Measurements from ENCODE around the gene MLLT3.

The MLLT3 gene

GRCh38 chr9:20355022-20355421 lies 267.3 kb downstream of the MLLT3 start:
- no peaks in the 10 kb centered on the region for H3K27me3 ChIP-seq (ENCODE audit: low read length)
- H3K4me2 ChIP-seq (ENCODE audit: low read depth, low read length, poor library complexity, severe bottlenecking) = no peak overlapping the region
- H3K9ac ChIP-seq (ENCODE audit: low read length) = no peak overlapping the region
- no peak overlapping the region for H3K27ac ChIP-seq (ENCODE audit: low read depth, low read length)
- no peak overlapping the region for H3K4me3 ChIP-seq (ENCODE audit: insufficient read depth, low read length, poor library complexity, severe bottlenecking)
- H3F3A ChIP-seq (ENCODE audit: insufficient read depth) = no peaks in the 10 kb centered on the region
- H2AFZ ChIP-seq (ENCODE audit: low read depth, low read length, severe bottlenecking) = no peak overlapping the region
- H4K20me1 ChIP-seq (ENCODE audit: low read depth, low read length) = no peaks in the 10 kb centered on the region
- no peaks in the 10 kb centered on the region for H3K9me2 ChIP-seq (replicated peaks; ENCODE audit: insufficient read depth, low read length)
- H3K36me3 ChIP-seq (ENCODE audit: low read length) = no peaks in the 10 kb centered on the region
- TF ChIP-seq EZH2phosphoT487 (conservative IDR thresholded peaks at IDR 0.05; ENCODE audit: low read length) (no peak), CTCF (IDR thresholded peaks at IDR 0.05; ENCODE audit: insufficient read depth, low read length, poor library complexity, severe bottlenecking) (no peak)
- no peaks in the 10 kb centered on the region for H3K9me3 ChIP-seq (ENCODE audit: insufficient read depth, low read length)
- H3K79me2 ChIP-seq (ENCODE audit: insufficient read depth, low read length) = no peaks in the 10 kb centered on the region

- no peaks in the 10 kb centered on the region for H4K20me1 ChIP-seq (ENCODE audit: low read depth, low read length)
- no peaks in the 10 kb centered on the region for H3K79me2 ChIP-seq (ENCODE audit: insufficient read depth, low read length)
- H3K9me2 ChIP-seq (replicated peaks; ENCODE audit: insufficient read depth, low read length) = no peaks in the 10 kb centered on the region
- no peaks in the 10 kb centered on the region for H3K9me3 ChIP-seq (ENCODE audit: insufficient read depth, low read length)
- no peak overlapping the region for H3K4me2 ChIP-seq (ENCODE audit: low read depth, low read length, poor library complexity, severe bottlenecking)
- no peak overlapping the region for H3K9ac ChIP-seq (ENCODE audit: low read length)
- H3K27ac ChIP-seq (ENCODE audit: low read depth, low read length) = no peak overlapping the region
- no peaks in the 10 kb centered on the region for H3K27me3 ChIP-seq (ENCODE audit: low read length)
- no peaks in the 10 kb centered on the region for H3K36me3 ChIP-seq (ENCODE audit: low read length)
- H3F3A ChIP-seq (ENCODE audit: insufficient read depth) = no peaks in the 10 kb centered on the region
- no peak for TF ChIP-seq EZH2phosphoT487 (conservative IDR thresholded peaks at IDR 0.05; ENCODE audit: low read length)
- TF ChIP-seq CTCF (IDR thresholded peaks at IDR 0.05; ENCODE audit: insufficient read depth, low read length, poor library complexity, severe bottlenecking) = no peak
- H2AFZ ChIP-seq (ENCODE audit: low read depth, low read length, severe bottlenecking) = no peak overlapping the region
- H3K4me3 ChIP-seq (ENCODE audit: insufficient read depth, low read length, poor library complexity, severe bottlenecking) = no peak overlapping the region
These were observed 268.2 kb downstream of the MLLT3 start for GRCh38 chr9:20353931-20354652.

GRCh38 chr9:20353524-20353923 lies 268.8 kb downstream of the MLLT3 start:
- Histone ChIP-seq H3K9me3 (ENCODE audit: insufficient read depth, low read length) (no peaks in the 10 kb centered on the region), H4K20me1 (ENCODE audit: low read depth, low read length) (no peaks in the 10 kb centered on the region), H2AFZ (ENCODE audit: low read depth, low read length, severe bottlenecking) (no peak overlapping the region), H3K27ac (ENCODE audit: low read depth, low read length) (no peak overlapping the region), H3K4me3 (ENCODE audit: insufficient read depth, low read length, poor library complexity, severe bottlenecking) (no peak overlapping the region), H3K9me2 (replicated peaks; ENCODE audit: insufficient read depth, low read length) (no peaks in the 10 kb centered on the region), H3K4me2 (ENCODE audit: low read depth, low read length, poor library complexity, severe bottlenecking) (no peak overlapping the region), H3K9ac (ENCODE audit: low read length) (no peak overlapping the region), H3K79me2 (ENCODE audit: insufficient read depth, low read length) (no peaks in the 10 kb centered on the region), H3K27me3 (ENCODE audit: low read length) (no peaks in the 10 kb centered on the region), H3K36me3 (ENCODE audit: low read length) (no peaks in the 10 kb centered on the region), H3F3A (ENCODE audit: insufficient read depth) (no peaks in the 10 kb centered on the region)
- TF ChIP-seq CTCF (IDR thresholded peaks at IDR 0.05; ENCODE audit: insufficient read depth, low read length, poor library complexity, severe bottlenecking) (no peak), EZH2phosphoT487 (conservative IDR thresholded peaks at IDR 0.05; ENCODE audit: low read length) (no peak)

Measured in SU-DHL-6 (cell line).